T-helper 17 cell (primary cell): Measurements from ENCODE around the gene TMEFF2. TPM values are rescaled to one million over a fixed set of nuclear protein-coding genes. Genes with fewer than 3 reads are reported as not detected.
A peak's percentile ranks its signal among the peaks of the same experiment; 100 is the strongest.

Experiments used
- ATAC-seq: fragments of 150-1000 bp; cut with Tn5 transposase; 2 replicates; pipeline ENCODE4 v1.10.0; 2021; ENCODE audit warnings: mild to moderate bottlenecking, moderate library complexity
- DNase-seq, 3 donors: peaks; one replicate each; pipeline versions ENCODE4 v3.0.0 to v3.0.0-alpha.2; 2020 to 2021
- H3K9me3 ChIP-seq: one replicate; pipeline ENCODE4 v1.7.0; 2013; ENCODE audit warnings: low read length, mild to moderate bottlenecking; ENCODE audit not compliant: control insufficient read depth, poor library complexity, severe bottlenecking
- H3K27ac Mint-ChIP-seq: one replicate; pipeline ENCODE4 v1.8.0; 2022; ENCODE audit warnings: mild to moderate bottlenecking, moderate library complexity, mixed read lengths
- H3K27me3 Mint-ChIP-seq: one replicate; pipeline ENCODE4 v1.8.0; 2022; ENCODE audit warnings: mixed read lengths
- H3K36me3 Mint-ChIP-seq: one replicate; pipeline ENCODE4 v1.8.0; 2022; ENCODE audit warnings: low read depth, mixed read lengths
- H3K4me1 Mint-ChIP-seq: one replicate; pipeline ENCODE4 v1.8.0; 2022; ENCODE audit warnings: mild to moderate bottlenecking, mixed read lengths
- H3K4me3 Mint-ChIP-seq: one replicate; pipeline ENCODE4 v1.8.0; 2022; ENCODE audit warnings: mild to moderate bottlenecking, moderate library complexity, mixed read lengths
- total RNA-seq, 4 donors: library from RNA in 2 of 4; stranded (reverse) in 2 of 4; gene quantifications; one replicate each; pipeline ENCODE4 v1.2.3 and lab custom pipeline; 2022 to 2026

TMEFF2 gene
- total RNA-seq, 2 donors from 2014 or later = not detected

GRCh38 chr2:192068966-192069365 lies 125.8 kb downstream of the TMEFF2 start:
- H3K4me1 Mint-ChIP-seq = peaks cover 9% of the 10 kb centered on the region
- no peak overlapping the region for H3K4me3 Mint-ChIP-seq
- peaks cover 25% of the 10 kb centered on the region for H3K27me3 Mint-ChIP-seq
- peak overlapping the region; percentile 19 for H3K27ac Mint-ChIP-seq
- DNase-seq = no peak
- H3K9me3 ChIP-seq = no peaks in the 10 kb centered on the region
- ATAC-seq = no peak
- no peaks in the 10 kb centered on the region for H3K36me3 Mint-ChIP-seq

- no peak overlapping the region for H3K27ac Mint-ChIP-seq
- H3K9me3 ChIP-seq = no peaks in the 10 kb centered on the region
- H3K36me3 Mint-ChIP-seq = no peaks in the 10 kb centered on the region
- no peak for ATAC-seq
- DNase-seq = no peak
- H3K27me3 Mint-ChIP-seq = peaks cover 30% of the 10 kb centered on the region
- peaks cover 5% of the 10 kb centered on the region for H3K4me1 Mint-ChIP-seq
- no peak overlapping the region for H3K4me3 Mint-ChIP-seq
Observed at GRCh38 chr2:192067631-192068030, 127.1 kb downstream of the TMEFF2 start.

GRCh38 chr2:192064459-192064858 lies 130.3 kb downstream of the TMEFF2 start:
- Mint-ChIP-seq H3K27me3 (peaks cover 30% of the 10 kb centered on the region), H3K4me3 (no peak overlapping the region), H3K27ac (no peak overlapping the region), H3K36me3 (no peaks in the 10 kb centered on the region), H3K4me1 (no peaks in the 10 kb centered on the region)
- ATAC-seq = no peak
- no peaks in the 10 kb centered on the region for H3K9me3 ChIP-seq
- no peak for DNase-seq

GRCh38 chr2:192060161-192060560 lies 134.6 kb downstream of the TMEFF2 start:
- DNase-seq (no peak), ATAC-seq (no peak)
- Mint-ChIP-seq H3K27me3 (peaks cover 17% of the 10 kb centered on the region), H3K36me3 (no peaks in the 10 kb centered on the region), H3K4me1 (no peaks in the 10 kb centered on the region), H3K27ac (no peak overlapping the region), H3K4me3 (no peak overlapping the region)
- no peaks in the 10 kb centered on the region for H3K9me3 ChIP-seq

- Mint-ChIP-seq H3K36me3 (no peaks in the 10 kb centered on the region), H3K27ac (no peak overlapping the region), H3K27me3 (peaks cover 8% of the 10 kb centered on the region), H3K4me1 (no peaks in the 10 kb centered on the region), H3K4me3 (no peak overlapping the region)
- DNase-seq (no peak), ATAC-seq (no peak)
- H3K9me3 ChIP-seq = no peaks in the 10 kb centered on the region
Observed at GRCh38 chr2:192059266-192059665, 135.5 kb downstream of the TMEFF2 start.

DNA sequence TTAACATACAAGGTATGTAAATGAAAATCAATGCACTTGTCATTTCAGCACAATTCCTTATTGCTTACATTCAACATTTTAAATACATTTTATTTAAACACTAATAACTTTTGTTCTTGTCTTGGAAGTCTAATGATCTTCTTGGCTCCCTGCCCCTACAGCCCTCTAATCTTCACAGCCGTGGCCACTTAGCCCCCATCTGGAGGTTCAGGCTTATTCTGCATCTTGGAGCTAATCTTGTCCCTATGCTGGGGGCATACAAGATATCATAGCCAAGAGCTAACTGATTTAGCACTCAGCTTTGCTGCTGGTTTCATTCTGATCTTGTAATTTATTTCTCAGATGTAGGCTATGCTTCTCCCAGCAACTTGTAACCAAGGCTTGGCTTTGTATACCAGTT lies 140.8 kb downstream of the TMEFF2 start:
- H3K27me3 Mint-ChIP-seq = peaks cover 14% of the 10 kb centered on the region
- H3K9me3 ChIP-seq = no peaks in the 10 kb centered on the region
- no peak overlapping the region for H3K27ac Mint-ChIP-seq
- no peak overlapping the region for H3K4me3 Mint-ChIP-seq
- ATAC-seq = no peak
- no peaks in the 10 kb centered on the region for H3K4me1 Mint-ChIP-seq
- no peak for DNase-seq
- H3K36me3 Mint-ChIP-seq = no peaks in the 10 kb centered on the region

- no peak for DNase-seq
- no peak overlapping the region for H3K27ac Mint-ChIP-seq
- no peak for ATAC-seq
- no peaks in the 10 kb centered on the region for H3K36me3 Mint-ChIP-seq
- H3K27me3 Mint-ChIP-seq = peaks cover 14% of the 10 kb centered on the region
- H3K4me1 Mint-ChIP-seq = no peaks in the 10 kb centered on the region
- H3K9me3 ChIP-seq = no peaks in the 10 kb centered on the region
- H3K4me3 Mint-ChIP-seq = no peak overlapping the region
Observed at GRCh38 chr2:192051533-192051932, 143.2 kb downstream of the TMEFF2 start.

DNA sequence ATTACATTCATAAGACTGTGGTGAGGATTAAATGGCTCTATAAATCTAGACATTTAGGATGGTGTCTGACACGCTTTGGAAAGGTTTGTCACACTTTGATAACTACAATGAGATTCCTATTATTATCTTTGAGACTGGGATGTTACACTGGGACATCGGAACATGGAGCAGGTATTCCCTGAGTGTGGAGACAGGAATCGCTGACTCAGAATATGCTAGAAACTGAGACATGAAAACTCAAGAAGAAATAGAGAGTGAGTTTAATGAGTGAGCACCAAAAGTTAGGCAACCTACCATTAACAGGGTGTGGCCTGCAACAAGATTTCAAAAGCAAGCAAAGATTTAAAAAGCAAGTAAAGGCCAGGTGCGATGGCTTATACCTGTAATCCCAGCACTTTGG lies 145.4 kb downstream of the TMEFF2 start:
- no peak overlapping the region for H3K4me3 Mint-ChIP-seq
- no peaks in the 10 kb centered on the region for H3K9me3 ChIP-seq
- ATAC-seq (no peak), DNase-seq (no peak)
- H3K27me3 Mint-ChIP-seq = peaks cover 14% of the 10 kb centered on the region
- no peak overlapping the region for H3K27ac Mint-ChIP-seq
- no peaks in the 10 kb centered on the region for H3K36me3 Mint-ChIP-seq
- no peaks in the 10 kb centered on the region for H3K4me1 Mint-ChIP-seq

GRCh38 chr2:192047315-192048107 lies 147.2 kb downstream of the TMEFF2 start:
- DNase-seq (no peak), ATAC-seq (no peak)
- H3K4me1 Mint-ChIP-seq = no peaks in the 10 kb centered on the region
- H3K36me3 Mint-ChIP-seq = no peaks in the 10 kb centered on the region
- peaks cover 7% of the 10 kb centered on the region for H3K27me3 Mint-ChIP-seq
- H3K4me3 Mint-ChIP-seq = no peak overlapping the region
- no peaks in the 10 kb centered on the region for H3K9me3 ChIP-seq
- no peak overlapping the region for H3K27ac Mint-ChIP-seq

DNA sequence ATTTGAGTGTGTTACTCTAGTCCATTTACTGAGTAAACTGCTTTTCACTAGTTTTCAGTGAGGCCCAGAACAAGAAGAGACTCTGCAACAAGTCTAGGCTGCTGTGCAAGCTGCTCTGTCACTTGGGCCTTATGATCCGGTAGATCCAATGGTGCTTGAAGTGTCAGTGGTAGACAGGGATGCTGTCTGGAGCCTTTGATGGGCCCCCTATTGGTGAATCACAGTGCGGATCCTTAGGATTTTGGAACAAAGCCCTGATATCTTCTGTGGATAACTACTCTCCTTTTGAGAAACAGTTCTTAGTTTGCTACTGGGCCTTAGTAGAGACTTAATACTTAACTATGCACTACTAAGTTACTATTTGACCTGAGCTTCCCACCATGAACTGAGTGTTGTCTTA lies 150.2 kb downstream of the TMEFF2 start:
- no peak overlapping the region for H3K27ac Mint-ChIP-seq
- H3K27me3 Mint-ChIP-seq = peaks cover 5% of the 10 kb centered on the region
- H3K4me3 Mint-ChIP-seq = no peak overlapping the region
- no peak for DNase-seq
- H3K36me3 Mint-ChIP-seq = no peaks in the 10 kb centered on the region
- H3K4me1 Mint-ChIP-seq = no peaks in the 10 kb centered on the region
- no peak for ATAC-seq
- no peaks in the 10 kb centered on the region for H3K9me3 ChIP-seq

- H3K4me1 Mint-ChIP-seq = no peaks in the 10 kb centered on the region
- no peak for ATAC-seq
- no peak overlapping the region for H3K4me3 Mint-ChIP-seq
- H3K27me3 Mint-ChIP-seq = peaks cover 5% of the 10 kb centered on the region
- H3K27ac Mint-ChIP-seq = no peak overlapping the region
- H3K9me3 ChIP-seq = no peaks in the 10 kb centered on the region
- no peak for DNase-seq
- no peaks in the 10 kb centered on the region for H3K36me3 Mint-ChIP-seq
Observed at GRCh38 chr2:192043216-192043870, 151.4 kb downstream of the TMEFF2 start.

- Mint-ChIP-seq H3K27me3 (peaks cover 5% of the 10 kb centered on the region), H3K36me3 (no peaks in the 10 kb centered on the region), H3K27ac (no peak overlapping the region), H3K4me3 (no peak overlapping the region), H3K4me1 (no peaks in the 10 kb centered on the region)
- no peak for DNase-seq
- H3K9me3 ChIP-seq = no peaks in the 10 kb centered on the region
- ATAC-seq = no peak
Observed at GRCh38 chr2:192042126-192042525, 152.6 kb downstream of the TMEFF2 start.

DNA sequence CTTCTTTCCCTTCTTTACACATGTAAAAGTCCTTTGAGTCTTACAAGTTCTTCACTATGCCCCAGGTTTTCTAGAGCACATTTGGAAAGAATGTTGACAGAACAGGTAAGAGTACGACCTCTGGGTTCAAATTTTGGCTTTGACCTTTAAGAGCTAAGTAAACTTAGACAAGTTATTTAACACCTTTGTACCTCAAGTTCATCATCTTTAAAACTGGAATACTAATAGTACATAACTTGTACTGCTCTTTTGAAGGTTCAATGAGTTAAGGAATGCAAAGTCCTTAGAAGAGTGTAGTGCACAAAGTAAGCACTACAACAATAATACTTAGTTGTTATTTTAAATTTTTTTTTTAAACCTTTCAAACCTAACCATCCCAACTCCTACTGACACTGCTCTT lies 156.6 kb downstream of the TMEFF2 start:
- ATAC-seq = no peak
- no peaks in the 10 kb centered on the region for H3K36me3 Mint-ChIP-seq
- H3K9me3 ChIP-seq = no peaks in the 10 kb centered on the region

More for the DNA sequence above, 156.6 kb downstream of the TMEFF2 start:
- DNase-seq = no peak
- no peak overlapping the region for H3K4me3 Mint-ChIP-seq
- peaks cover 19% of the 10 kb centered on the region for H3K27me3 Mint-ChIP-seq
- peaks cover 3% of the 10 kb centered on the region for H3K4me1 Mint-ChIP-seq
- no peak overlapping the region for H3K27ac Mint-ChIP-seq
